GM21367 (cell line): ENCODE measurements around the gene MEIOSIN.

ENCODE experiments used
- ATAC-seq: cut with Tn5 transposase; IDR thresholded peaks from one replicate; pipeline ENCODE4 v1.9.1; 2021; ENCODE audit not compliant: unreplicated experiment

MEIOSIN gene

DNA sequence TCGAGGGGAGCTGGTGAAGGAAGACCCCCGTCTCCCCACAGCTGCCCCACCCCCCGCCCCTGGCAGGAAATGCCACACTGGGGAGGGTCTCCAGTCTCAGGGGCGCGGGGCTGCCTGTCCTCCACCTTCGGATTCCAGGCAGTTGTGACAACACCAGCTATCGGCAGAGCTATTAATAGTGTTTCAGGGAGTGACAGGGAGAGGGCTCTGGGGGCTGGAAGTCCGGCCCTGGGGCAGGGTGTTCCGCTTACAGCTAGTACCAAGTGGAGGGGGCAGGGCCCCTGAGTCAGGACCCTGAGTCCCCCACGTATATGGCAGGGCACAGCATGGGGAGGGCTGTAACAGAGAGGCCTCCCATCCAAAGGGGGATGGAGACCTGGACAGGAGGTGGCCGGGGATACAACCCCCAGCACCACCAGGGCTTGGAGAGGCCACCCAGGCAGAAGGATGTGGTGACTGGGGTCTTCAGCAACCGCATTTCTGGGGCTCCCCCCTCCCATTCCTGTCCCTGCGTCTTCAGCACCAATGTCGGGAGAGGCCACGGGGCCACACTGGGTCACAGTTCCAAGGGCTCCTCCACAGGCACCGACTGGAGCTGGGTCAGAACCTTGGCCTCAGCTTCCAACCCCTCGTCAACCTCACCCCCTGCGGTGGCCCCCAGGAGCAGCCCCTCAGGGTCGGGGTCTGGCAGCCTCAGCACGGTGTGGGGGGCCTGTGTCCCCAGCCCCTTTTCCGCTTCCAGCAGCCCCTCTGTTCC is 31.9 kb downstream of the MEIOSIN start:
- no peak for ATAC-seq

- ATAC-seq = no peak
These were observed 32.6 kb downstream of the MEIOSIN start for GRCh38 chr19:45765702-45766295.

- ATAC-seq = no peak
These were observed 33.1 kb downstream of the MEIOSIN start for GRCh38 chr19:45766296-45766868.

- no peak for ATAC-seq
These were observed 33.7 kb downstream of the MEIOSIN start for GRCh38 chr19:45766869-45767346.

- no peak for ATAC-seq
These were observed 34.2 kb downstream of the MEIOSIN start for GRCh38 chr19:45767410-45767880.

DNA sequence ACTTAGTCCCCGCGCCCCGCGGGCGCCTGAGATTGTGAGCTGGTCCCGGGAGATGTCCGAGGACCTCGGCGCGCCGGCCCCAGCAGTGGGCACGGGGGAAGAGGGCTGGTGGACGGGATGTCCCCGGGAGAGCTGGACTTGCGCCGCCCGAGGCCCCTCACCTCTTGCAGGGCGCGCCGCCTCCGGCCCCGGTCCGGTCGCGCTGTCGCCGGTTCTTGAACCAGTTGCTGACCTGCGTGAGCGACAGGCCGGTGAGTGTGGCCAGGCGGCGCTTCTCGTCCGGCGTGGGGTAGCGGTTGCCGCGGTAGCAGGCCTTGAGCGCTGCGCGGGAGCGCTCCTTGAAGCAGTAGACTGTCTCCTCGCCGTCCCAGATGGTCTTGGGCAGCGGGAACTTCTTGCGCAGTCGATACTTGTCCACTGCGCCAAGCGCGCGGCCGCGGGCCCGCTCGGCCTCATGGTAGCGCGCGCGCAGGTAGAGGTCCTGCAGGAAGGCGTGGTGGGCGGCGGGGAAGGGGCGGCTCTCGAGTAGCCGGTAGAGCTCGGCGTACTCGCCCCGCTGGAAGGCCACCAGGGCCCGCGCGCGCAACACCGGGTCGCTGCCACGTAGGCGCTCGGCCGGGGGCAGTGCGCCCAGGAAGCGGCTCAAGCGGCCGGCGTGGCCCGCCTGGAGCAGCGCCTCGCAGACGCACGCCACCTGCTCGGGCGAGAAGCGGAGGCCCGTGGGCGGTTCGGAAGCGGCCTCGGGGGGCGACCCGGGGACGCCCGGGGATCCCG is 34.8 kb downstream of the MEIOSIN start:
- ATAC-seq = no peak

- no peak for ATAC-seq
These were observed 35.4 kb downstream of the MEIOSIN start for GRCh38 chr19:45768655-45768983.

GRCh38 chr19:45768984-45769782 is 35.9 kb downstream of the MEIOSIN start, which contains the start of gene SIX5:
Gene SIX5, minus strand, starts transcription at chr19:45769252. Its CDS starts 408 bp downstream, at chr19:45768844.
- ATAC-seq = peak; percentile 51

DNA sequence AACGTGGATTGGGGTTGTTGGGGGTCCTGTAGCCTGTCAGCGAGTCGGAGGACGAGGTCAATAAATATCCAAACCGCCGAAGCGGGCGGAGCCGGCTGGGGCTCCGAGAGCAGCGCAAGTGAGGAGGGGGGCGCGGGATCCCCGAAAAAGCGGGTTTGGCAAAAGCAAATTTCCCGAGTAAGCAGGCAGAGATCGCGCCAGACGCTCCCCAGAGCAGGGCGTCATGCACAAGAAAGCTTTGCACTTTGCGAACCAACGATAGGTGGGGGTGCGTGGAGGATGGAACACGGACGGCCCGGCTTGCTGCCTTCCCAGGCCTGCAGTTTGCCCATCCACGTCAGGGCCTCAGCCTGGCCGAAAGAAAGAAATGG is 36.6 kb downstream of the MEIOSIN start:
- no peak for ATAC-seq

GRCh38 chr19:45770192-45771101 is 37.2 kb downstream of the MEIOSIN start:
- ATAC-seq = peak; percentile 37

- ATAC-seq = no peak
These were observed 38.2 kb downstream of the MEIOSIN start for GRCh38 chr19:45771311-45771933.

GRCh38 chr19:45772130-45772840 is 39.0 kb downstream of the MEIOSIN start:
- no peak for ATAC-seq

- no peak for ATAC-seq
These were observed 39.7 kb downstream of the MEIOSIN start for GRCh38 chr19:45772912-45773311.

DNA sequence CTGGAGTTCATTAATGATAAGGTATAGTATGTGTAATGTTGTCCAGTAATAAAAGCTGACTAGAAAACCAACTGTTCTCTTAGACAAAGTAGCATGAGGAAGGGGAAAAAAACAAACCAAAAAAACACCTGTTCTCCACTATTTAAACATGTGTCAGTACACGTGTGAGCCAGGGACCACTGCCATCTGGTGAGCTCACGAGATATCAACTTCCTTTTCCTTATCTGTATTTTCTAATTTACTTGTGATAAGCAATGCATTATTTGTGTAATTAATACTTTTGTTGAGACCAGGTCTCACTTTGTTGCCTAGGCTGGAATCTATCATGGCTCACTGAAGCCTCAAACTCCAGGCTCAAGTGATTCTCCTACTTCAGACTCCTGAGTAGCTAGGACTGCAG is 40.1 kb downstream of the MEIOSIN start:
- no peak for ATAC-seq

DNA sequence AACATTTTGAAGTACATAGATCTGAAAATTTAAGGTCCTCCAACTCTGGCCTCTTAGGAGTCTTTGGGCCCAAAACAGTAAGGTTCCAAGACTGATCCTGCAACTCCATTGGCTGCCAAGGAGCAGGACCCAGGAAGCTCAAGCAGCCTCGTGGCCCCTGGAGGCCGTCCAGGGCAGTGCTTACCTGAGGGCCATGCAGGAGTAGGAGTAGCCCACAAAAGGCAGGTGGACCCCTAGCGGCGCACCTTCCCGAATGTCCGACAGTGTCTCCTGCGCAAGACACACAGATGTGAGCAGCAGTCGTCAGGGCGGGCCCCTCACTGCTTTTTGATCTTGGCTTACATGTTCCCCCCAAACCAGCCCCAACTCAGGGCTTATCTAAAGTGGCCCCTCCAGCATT is 41.5 kb downstream of the MEIOSIN start:
- no peak for ATAC-seq

DNA sequence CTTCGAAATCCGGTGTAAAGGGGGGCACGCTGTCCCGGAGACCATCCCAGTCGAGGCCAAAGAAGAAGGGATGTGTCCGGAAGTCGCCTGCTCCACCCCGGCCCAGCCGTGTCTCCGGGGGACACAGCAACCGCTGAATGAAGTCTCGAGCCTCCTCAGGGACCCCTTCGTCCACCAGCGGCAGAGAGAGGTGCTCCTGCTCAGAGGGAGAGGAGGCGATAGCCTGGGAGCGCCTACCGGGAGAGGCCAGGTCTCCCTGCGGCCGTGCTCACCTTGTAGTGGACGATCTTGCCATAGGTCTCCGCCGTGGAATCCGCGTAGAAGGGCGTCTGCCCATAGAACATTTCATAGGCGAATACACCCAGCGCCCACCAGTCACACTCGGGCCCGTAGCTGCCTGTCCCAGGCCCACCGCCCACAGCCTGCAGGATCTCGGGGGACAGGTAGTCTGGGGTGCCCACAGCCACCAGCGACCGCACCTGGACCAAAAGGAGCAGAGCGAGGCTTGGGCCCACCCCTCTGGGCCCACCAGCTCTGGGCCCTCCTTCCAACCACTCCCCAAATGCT is 44.2 kb downstream of the MEIOSIN start:
- no peak for ATAC-seq

DNA sequence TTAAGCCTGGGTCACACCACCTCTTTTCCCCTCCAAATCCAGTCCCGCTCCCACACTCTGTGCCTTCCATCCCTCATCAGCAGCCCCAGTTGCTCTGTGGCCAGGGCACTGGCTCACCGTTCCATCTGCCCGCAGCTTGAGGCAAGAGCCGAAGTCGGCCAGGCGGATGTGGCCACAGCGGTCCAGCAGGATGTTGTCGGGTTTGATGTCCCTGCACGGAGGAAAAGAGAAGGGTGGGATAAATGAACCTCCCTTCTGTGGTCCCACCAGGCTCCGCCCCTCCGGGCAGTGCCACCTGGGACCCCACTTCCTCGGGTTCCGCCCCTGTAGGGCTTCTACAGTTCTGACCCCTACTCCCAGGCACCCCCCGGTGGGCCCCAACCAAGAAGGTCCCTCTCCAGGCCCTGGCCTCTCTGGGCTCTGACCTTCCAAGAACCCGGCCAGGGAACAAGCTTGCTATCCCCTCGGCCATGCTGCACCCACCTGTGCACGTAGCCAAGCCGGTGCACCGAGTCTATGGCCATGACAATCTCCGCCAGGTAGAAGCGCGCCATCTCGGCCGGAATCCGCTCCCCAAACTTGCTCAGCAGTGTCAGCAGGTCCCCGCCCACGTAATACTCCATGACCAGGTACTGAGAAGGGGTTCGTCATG is 44.9 kb downstream of the MEIOSIN start:
- ATAC-seq = no peak
